NCI-H1417 treated with DMSO at 0.1 percent for 48 hours (cell line): ENCODE measurements around the gene AGRP.

Experiments used
- DNase-seq: peaks from one replicate; lab custom pipeline; 2025; lab: John Stamatoyannopoulos, UW

Gene AGRP

DNA sequence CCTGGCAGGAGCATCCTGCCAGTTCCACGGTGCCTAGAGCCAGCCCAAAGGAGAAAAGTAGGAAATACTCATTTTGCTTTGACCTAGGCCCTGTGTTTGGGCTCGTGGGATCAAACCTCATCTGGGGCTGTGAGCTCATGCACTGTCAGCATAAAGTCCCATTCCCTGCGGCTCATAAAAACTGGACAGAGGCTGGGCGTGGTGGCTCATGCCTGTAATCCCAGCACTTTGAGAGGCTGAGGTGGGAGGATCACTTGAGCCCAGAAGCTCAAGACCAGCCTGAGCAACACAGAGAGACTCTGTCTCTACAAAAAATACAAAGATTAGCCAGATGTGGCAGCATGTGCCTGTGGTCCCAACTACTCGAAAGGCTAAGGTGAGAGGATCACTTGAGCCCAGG is 20.3 kb downstream of the AGRP start:
- no peak for DNase-seq

DNA sequence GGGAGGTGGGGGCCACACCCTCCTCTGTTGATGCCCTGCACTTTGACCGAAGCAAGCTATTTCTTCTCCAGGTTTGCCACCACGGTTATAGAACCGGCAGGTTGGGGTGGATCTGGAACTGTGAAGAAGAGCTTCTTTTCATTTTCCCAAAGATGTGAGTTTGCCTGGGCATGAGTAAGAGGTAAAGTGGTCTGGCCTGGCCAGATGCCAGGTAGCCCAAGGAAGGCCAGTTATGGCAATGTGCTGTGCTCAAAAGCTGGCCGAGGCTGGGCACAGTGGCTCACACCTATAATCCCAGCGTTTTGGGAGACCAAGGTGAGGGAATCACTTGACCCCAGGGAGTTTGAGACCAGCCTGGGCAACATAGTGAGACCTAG is 21.1 kb downstream of the AGRP start:
- no peak for DNase-seq

DNA sequence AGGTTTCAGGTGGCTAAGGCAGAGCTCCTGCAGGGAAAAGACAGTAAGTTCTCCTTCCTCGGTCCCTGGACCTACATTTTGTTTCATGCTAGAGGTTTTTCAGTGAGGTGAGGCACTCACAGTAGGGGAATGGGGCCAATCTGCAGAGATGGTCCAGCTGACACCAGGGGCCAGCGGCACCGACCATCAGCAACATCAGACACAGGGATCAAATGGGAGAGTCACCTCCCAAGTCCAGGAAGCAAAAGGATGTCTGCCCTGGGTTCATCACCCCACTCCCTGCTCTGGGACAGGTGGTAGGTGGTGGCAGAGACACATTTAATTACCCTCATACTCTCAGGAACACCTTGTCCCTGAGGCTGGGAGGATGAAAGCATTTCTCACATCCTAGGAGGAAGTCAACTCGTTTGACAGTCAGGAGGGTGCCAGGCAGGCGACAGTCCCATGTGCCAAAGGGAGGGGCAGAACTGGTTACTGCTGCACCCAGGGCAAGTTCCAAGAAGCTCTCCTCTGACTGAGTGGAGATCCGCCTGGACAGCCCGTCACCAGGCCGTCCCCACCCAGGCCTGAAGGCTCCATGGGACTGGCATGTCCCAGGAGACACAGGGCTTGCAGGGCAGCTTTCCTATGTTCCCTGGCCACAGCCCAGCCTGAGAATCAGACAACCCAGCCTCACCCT is 21.6 kb downstream of the AGRP start:
- DNase-seq, result no peak

DNA sequence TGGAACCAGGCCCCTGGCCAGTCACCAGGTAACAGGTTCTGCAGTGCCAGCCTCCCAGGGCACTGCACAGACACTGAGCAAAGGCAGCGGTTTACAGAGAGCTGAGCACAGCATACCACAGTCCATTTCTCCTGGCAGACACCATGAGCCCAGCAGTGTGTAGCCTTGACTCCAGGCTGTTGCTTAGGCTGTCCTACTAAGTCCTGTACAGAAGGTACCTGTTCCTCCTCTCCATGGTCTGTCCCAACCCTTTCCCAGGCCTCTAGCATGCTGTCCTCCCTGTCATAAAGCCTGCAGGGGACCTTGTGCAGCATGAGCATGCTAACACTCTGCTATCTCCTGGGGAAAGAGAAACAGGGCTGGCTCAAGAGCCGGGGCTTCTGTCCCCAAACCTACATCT is 22.4 kb downstream of the AGRP start:
- DNase-seq, result no peak

DNA sequence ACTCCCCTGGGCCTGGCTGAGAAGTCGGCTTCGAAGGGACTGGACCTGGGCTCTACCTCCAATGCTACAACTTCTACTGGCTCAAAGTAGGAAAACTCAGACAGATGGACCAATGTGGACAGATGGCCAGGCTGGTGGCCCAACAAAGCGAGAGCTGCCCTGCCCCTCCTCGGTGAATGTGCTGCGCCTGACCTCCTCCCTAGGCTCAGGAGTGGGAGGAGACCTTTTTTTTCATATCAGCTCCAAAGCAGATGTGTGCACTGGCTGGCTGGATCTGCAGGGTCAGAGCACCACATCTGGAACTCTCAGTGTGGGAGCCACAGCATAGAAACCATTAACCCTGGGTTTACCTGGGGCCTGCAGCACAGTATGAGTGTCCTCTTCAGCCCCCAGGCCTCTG is 23.2 kb downstream of the AGRP start:
- DNase-seq, result no peak

GRCh38 chr16:67459861-67460150 is 23.5 kb downstream of the AGRP start:
- no peak for DNase-seq

DNA sequence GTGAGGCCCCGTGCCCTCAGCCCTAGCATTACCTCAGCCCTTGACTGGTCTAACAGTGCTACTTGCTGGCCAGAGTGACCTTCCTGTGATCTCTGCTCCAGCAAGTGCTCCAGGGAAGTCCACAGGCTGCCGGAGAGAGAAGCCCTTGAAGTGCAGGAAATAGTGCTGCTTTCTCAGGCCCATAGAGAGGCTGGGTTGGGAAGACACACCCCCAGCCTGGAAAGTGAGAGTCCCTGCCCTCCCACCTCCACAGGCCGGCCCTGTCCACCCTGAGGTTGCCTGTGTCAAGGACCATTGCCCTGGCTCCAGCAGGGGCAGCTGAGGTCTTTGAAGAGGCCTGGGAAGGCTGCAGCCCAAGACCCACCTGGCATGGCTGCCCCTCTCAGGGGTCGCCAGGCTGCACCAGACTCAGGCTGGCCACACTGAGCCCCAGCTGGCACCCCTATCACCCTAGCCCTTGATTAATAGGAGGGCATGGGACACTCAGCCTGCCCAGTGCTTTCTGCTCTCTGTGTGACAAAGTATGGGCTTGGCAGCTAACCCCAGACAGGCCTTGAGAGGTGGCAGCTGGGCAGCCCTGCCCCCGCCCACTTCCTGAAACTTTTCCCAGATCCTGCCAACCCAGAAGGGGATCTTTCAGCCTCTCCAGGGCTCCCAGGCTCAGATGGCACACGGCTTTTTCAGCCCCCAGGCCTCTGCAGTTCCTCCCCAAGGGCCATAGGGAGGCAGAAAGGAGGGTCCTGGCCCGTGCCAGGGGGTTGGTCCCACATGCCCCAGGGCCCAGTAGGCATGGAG is 24.1 kb downstream of the AGRP start:
- DNase-seq, result no peak

GRCh38 chr16:67458121-67458641 is 25.2 kb downstream of the AGRP start:
- no peak for DNase-seq

DNA sequence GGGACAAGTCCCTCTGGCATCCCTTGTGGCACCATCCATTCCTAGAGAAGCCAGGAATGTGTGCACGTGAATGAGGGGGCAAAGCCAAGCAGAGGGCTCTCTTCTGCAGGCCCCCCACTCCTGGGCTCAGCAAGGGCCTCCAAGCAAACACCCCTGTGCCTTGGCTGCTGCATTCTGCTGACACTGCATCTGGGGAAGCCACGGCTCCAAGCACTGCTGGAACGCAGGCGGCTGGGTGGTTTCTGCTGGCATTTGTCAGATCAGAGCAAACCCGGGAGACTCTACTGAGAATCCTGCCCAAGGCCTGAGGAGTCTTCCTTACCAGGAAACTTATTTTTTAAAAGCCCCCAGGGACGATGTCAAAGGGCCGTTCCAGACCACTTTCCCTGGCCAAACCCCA is 25.7 kb downstream of the AGRP start:
- no peak for DNase-seq

- no peak for DNase-seq
Observed at GRCh38 chr16:67456391-67457081, 26.8 kb downstream of the AGRP start.

DNA sequence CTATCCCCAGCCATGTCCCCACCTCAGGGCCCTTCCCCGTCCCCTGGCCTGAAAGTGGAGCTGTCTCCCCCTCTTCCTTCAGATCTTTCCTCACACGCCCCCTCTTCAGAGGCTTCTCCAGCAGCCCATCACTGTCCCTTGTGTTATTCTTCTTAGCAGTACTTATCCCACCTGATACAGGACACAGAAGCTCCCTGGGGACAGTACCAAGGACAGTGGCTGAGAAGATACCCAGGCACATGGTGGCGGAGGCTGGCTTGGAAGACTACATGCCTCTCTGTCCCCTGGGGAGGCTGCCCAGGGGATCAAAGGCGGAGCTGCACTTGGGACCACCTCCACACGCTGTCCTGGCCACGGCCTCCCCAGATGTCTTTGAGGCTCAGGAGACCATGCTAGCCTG is 28.5 kb downstream of the AGRP start:
- DNase-seq, result no peak

- DNase-seq, result no peak
Observed at GRCh38 chr16:67454104-67454503, 29.2 kb downstream of the AGRP start.

DNA sequence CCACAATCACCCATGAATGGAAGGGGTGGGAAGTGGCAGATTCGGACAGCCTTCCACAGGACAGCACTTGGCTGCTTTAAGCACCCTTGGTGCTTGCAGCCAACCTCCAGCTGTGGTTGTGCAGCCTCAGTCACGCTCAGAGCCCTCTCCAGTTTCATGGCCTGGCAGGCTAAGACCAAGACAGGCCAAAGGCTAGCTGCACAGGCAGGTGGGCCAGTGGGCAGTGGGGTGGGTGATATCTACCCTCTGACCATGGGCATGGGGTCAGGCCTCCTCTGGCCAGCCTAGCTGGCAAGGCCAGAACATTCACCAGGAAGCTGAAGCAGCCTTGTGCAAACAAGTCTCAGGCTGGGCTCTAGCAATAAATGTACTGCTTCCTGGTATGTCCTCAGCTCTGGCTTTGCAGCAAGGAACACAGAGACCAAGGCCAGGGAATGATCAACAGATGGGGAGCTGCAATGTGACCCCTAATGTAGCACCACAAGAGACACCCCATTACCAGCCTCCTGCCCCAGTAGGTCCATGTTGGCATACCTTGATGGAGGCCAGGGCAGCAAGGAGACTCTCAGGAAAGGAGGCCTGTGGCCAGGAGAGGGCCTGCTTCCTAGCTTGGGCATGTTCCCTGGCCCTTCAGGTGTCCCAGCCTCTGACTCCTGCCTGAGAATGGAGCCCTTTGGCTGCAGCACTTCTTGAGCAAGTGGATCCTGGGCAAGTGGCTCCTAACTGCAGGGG is 31.5 kb downstream of the AGRP start:
- DNase-seq, result no peak

GRCh38 chr16:67451061-67451703 is 32.2 kb downstream of the AGRP start:
- DNase-seq, result no peak

DNA sequence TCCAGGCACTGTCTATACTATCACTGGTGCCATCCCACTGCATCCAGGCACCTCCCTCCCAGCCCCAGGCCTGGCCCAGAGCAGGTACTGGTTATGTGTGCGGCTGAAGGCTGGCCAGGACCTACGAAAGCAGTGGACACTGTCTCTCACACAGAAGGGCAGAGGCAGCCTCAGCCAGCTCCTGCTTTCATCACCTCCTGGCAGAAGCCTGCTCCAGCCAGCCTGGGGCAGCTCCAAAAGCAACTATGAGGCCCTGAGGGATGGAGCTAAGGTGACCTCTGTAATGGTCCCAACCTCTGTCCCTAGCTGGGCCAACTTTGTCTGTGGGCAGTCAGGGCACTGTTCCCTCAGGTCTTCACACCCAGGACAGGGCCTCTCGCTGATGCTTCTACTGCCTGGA is 33.6 kb downstream of the AGRP start:
- DNase-seq, result no peak

DNA sequence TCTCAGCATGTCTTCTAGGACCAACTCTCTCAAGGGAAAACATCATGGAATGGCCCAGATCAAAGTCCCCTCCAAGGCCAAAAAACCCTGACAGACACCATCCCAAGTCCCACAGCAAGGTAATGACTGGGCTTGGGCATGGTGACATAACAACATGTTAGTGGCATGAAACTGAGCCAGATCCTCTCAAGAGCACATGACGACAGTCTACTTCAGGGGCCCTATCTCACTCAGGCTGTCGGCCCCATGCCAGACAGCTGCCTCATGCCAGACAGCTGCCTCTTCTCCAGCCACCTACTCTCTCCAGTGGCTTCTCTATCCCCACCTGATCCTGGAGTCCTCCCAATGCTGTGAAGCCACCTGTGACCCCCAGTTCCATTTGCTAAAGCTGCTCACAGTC is 34.0 kb downstream of the AGRP start:
- no peak for DNase-seq

GRCh38 chr16:67448580-67448979 is 34.8 kb downstream of the AGRP start:
- no peak for DNase-seq

GRCh38 chr16:67447508-67448076 is 35.8 kb downstream of the AGRP start:
- DNase-seq, result no peak

- DNase-seq, result no peak
Observed at GRCh38 chr16:67446968-67447507, 36.3 kb downstream of the AGRP start.

DNA sequence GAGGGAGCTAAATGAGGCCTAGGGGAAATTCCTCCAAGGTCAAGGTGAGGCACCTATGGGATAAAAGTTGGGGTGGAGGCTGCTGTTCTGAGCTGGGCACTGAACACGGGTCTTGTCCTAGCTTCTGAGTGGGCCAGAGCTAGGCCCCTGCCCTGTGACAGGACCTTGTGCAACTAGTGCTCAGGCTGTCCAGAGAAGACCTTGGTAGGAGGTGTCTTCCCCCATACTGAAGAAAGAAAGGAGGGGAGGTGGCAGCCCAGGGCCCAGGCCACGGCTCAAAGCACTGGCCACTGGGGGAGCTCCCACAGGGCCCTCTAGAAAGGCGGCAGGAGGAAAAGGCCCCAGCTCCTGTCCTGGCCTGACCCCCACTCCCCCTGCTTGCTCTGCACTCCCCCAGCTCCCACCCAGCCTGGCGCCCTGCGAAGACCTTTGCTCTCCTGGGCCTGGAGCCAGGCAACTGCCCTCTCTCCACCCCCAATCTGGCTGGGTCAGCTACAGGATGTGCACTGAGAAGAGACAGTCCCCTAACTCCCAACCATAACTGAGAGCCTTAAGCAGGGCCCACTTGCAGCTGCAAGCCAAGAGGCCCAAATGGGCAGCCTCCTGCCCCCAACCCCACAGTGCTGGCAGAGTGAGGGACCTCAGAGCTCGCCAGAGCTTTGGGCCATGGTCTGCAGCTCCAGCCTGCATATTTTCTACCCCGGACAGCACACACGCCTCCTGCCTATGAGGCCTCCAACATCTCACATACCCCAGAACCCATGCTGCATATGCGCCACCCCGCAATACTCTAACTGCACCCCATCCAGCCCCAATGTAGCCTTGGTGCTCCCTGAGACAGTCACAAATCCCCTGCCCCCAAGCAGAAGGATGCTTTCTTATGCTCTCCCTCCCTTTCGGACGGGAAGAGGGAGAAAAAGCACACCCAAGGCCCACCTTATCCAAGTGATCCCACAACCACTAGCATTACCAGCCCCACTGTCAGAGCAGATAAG is 37.1 kb downstream of the AGRP start:
- DNase-seq, result no peak
